ENCODE results near the gene CBLN3. TPM values are rescaled to one million over a fixed set of nuclear protein-coding genes. Genes with fewer than 3 reads are reported as not detected.

The CBLN3 gene
- total RNA-seq, 1 experiment from 2014 or later: 0.94 TPM

DNA sequence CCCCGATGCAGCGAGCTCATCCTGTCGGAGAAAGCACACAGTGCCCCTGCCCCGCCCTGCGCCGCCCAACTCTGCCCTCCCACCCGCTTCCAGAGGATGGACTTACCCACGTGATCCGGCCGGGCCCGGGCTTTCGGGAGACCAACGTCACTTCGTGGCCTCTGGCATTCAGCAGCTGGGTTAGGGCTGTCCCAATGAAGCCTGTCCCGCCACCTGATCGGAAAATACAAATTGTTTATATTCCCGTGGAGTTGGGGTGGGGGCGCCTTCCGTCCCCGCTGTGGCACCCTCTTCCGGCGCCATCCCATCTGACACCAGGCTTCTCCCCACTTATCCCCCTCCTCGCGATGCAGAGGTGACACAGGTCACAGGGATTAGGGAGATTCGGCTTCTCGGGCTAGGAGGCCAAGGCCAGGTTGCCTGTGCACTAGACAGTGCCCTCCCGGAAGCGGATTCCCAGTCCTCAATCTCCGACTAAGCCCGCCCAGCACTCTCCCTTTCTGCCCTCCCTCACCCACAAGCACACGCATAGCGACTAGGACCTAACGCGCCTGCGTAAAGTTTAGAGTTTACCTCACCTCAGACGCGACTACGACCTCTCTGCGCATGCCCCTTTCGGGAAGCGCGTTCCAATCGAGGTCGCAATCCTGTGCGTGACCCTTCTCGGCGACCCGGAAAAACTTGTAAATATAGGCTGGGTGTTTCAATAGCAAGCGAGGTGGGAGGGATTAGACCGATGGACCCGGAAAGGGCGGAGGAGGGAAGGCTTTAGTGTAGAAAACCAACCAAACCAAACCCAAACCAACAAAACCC lies 13.0 kb upstream of the CBLN3 start, which contains the start of gene SDR39U1:
SDR39U1 (minus strand) TSS at position 537 of the 813 bp plus-strand sequence; CDS start at position 530, 7 bp downstream.
- ChIA-PET CTCF (interaction anchor here (0.7 to 3.6 kb wide), 14 partner anchors 11 to 227 kb away, joined by 3 to 60 read pairs (median 6); partner anchors contain the start of genes CBLN3, CIDEB, KHNYN and LTB4R), POLR2A (interaction anchor here (0.6 to 1.6 kb wide), 6 partner anchors 11 to 110 kb away, joined by 3 to 15 read pairs (median 3); partner anchors contain the start of gene NYNRIN)
- Mint-ChIP-seq H3K36me3 (peaks cover 26% of the 10 kb centered on the region), H3K4me3 (peak within 1 kb of the TSS; percentile 88), H3K4me1 (peaks cover 10% of the 10 kb centered on the region), H3K27ac (peak within 1 kb of the TSS; percentile 99), H3K9me3 (peaks cover 3% of the 10 kb centered on the region; the same call in 1 of the 2 replicates), H3K27me3 (ENCODE audit: low read depth) (no peaks in the 10 kb centered on the region)
- peak; percentile 93 for DNase-seq (ENCODE audit: low spot score)
- 0 out of 2 replicates have a peak, but pooled peaks have one; percentile 26 for TF ChIP-seq FOXP1 (CRISPR knock-in tag; IDR thresholded peaks at IDR 0.05; ENCODE audit: borderline replicate concordance)
- TF ChIP-seq HMGA2 (CRISPR knock-in tag; IDR thresholded peaks at IDR 0.05): 0 out of 2 replicates have a peak, but pooled peaks have one; percentile 4
- TF ChIP-seq ZNF138 (CRISPR knock-in tag; conservative IDR thresholded peaks at IDR 0.05): no peak
- TF ChIP-seq GABPB1 (CRISPR knock-in tag; IDR thresholded peaks at IDR 0.05): peak; percentile 88
- TF ChIP-seq SOX15 (CRISPR knock-in tag; IDR thresholded peaks at IDR 0.05): no peak
- no peak for TF ChIP-seq ZBTB43 (CRISPR knock-in tag; IDR thresholded peaks at IDR 0.05)
- TF ChIP-seq MYBL2 (CRISPR knock-in tag; IDR thresholded peaks at IDR 0.05): 0 out of 2 replicates have a peak, but pooled peaks have one; percentile 10
- TF ChIP-seq MAX (CRISPR knock-in tag; IDR thresholded peaks at IDR 0.05): peak; percentile 53; the same call in 1 of the 2 replicates
- TF ChIP-seq TEAD1 (CRISPR knock-in tag; IDR thresholded peaks at IDR 0.05): 0 out of 2 replicates have a peak, but pooled peaks have one; percentile 11
- no peak for TF ChIP-seq GTF2I (CRISPR knock-in tag; conservative IDR thresholded peaks at IDR 0.05)
- no peak for TF ChIP-seq NFE2L1 (CRISPR knock-in tag; IDR thresholded peaks at IDR 0.05)
- TF ChIP-seq KAT7 (CRISPR knock-in tag; IDR thresholded peaks at IDR 0.05; ENCODE audit: borderline replicate concordance): no peak
- peak; percentile 43; the same call in 1 of the 2 replicates for TF ChIP-seq NFYB (CRISPR knock-in tag; conservative IDR thresholded peaks at IDR 0.05; ENCODE audit: low read depth)
- no peak for TF ChIP-seq TEAD4 (CRISPR knock-in tag; IDR thresholded peaks at IDR 0.05)
- TF ChIP-seq STAT6 (CRISPR knock-in tag; conservative IDR thresholded peaks at IDR 0.05; ENCODE audit: low read depth): no peak
- TF ChIP-seq ZBTB21 (CRISPR knock-in tag; IDR thresholded peaks at IDR 0.05; ENCODE audit: borderline replicate concordance): peak; percentile 56; the same call in 1 of the 2 replicates
- TF ChIP-seq, protein P1, sequence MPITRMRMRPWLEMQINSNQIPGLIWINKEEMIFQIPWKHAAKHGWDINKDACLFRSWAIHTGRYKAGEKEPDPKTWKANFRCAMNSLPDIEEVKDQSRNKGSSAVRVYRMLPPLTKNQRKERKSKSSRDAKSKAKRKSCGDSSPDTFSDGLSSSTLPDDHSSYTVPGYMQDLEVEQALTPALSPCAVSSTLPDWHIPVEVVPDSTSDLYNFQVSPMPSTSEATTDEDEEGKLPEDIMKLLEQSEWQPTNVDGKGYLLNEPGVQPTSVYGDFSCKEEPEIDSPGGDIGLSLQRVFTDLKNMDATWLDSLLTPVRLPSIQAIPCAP (CRISPR knock-in tag; IDR thresholded peaks at IDR 0.05): 0 out of 2 replicates have a peak, but pooled peaks have one; percentile 14
- TF ChIP-seq PRDM15 (CRISPR knock-in tag; IDR thresholded peaks at IDR 0.05): no peak
- TF ChIP-seq SP1 (CRISPR knock-in tag; conservative IDR thresholded peaks at IDR 0.05): peak; percentile 79; the same call in 1 of the 2 replicates
- TF ChIP-seq, protein P2, sequence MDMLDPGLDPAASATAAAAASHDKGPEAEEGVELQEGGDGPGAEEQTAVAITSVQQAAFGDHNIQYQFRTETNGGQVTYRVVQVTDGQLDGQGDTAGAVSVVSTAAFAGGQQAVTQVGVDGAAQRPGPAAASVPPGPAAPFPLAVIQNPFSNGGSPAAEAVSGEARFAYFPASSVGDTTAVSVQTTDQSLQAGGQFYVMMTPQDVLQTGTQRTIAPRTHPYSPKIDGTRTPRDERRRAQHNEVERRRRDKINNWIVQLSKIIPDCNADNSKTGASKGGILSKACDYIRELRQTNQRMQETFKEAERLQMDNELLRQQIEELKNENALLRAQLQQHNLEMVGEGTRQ (CRISPR knock-in tag; IDR thresholded peaks at IDR 0.05): peak; percentile 93
- peak; percentile 96 for TF ChIP-seq FOXK1 (CRISPR knock-in tag; IDR thresholded peaks at IDR 0.05)
- TF ChIP-seq, protein P3, sequence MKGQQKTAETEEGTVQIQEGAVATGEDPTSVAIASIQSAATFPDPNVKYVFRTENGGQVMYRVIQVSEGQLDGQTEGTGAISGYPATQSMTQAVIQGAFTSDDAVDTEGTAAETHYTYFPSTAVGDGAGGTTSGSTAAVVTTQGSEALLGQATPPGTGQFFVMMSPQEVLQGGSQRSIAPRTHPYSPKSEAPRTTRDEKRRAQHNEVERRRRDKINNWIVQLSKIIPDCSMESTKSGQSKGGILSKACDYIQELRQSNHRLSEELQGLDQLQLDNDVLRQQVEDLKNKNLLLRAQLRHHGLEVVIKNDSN (CRISPR knock-in tag; IDR thresholded peaks at IDR 0.05): peak; percentile 91
- peak; percentile 97 for TF ChIP-seq NR2C2 (CRISPR knock-in tag; IDR thresholded peaks at IDR 0.05)
- no peak for TF ChIP-seq GRHL2 (CRISPR knock-in tag; IDR thresholded peaks at IDR 0.05; ENCODE audit: insufficient replicate concordance, severe bottlenecking)
- 0 out of 2 replicates have a peak, but pooled peaks have one; percentile 40 for TF ChIP-seq JUN (CRISPR knock-in tag; IDR thresholded peaks at IDR 0.05)
- ATAC-seq: peak; percentile 92
